T-helper 17 cell (primary cell): Measurements from ENCODE around the gene UBE2R2. TPM values are rescaled to one million over a fixed set of nuclear protein-coding genes. Genes with fewer than 3 reads are reported as not detected.
"Not testable (repeated sequence)": the region's sequence is repeated elsewhere in the genome, so short reads cannot be mapped to it uniquely, and the experiment has no call there.

Experiments used
- ATAC-seq: fragments of 150-1000 bp; cut with Tn5 transposase; 2 replicates; pipeline ENCODE4 v1.10.0; 2021; ENCODE audit warnings: mild to moderate bottlenecking, moderate library complexity
- DNase-seq, 3 donors: peaks; one replicate each; pipeline versions ENCODE4 v3.0.0 to v3.0.0-alpha.2; 2020 to 2021
- H3K9me3 ChIP-seq: one replicate; pipeline ENCODE4 v1.7.0; 2013; ENCODE audit warnings: low read length, mild to moderate bottlenecking; ENCODE audit not compliant: control insufficient read depth, poor library complexity, severe bottlenecking
- H3K27ac Mint-ChIP-seq: one replicate; pipeline ENCODE4 v1.8.0; 2022; ENCODE audit warnings: mild to moderate bottlenecking, moderate library complexity, mixed read lengths
- H3K27me3 Mint-ChIP-seq: one replicate; pipeline ENCODE4 v1.8.0; 2022; ENCODE audit warnings: mixed read lengths
- H3K36me3 Mint-ChIP-seq: one replicate; pipeline ENCODE4 v1.8.0; 2022; ENCODE audit warnings: low read depth, mixed read lengths
- H3K4me1 Mint-ChIP-seq: one replicate; pipeline ENCODE4 v1.8.0; 2022; ENCODE audit warnings: mild to moderate bottlenecking, mixed read lengths
- H3K4me3 Mint-ChIP-seq: one replicate; pipeline ENCODE4 v1.8.0; 2022; ENCODE audit warnings: mild to moderate bottlenecking, moderate library complexity, mixed read lengths
- total RNA-seq, 4 donors: library from RNA in 2 of 4; stranded (reverse) in 2 of 4; gene quantifications; one replicate each; pipeline ENCODE4 v1.2.3 and lab custom pipeline; 2022 to 2026

The UBE2R2 gene
- total RNA-seq, 2 donors from 2014 or later: 26.2 to 27.4 TPM

- not testable (repeated sequence) for H3K9me3 ChIP-seq, H3K36me3 Mint-ChIP-seq, ATAC-seq, H3K27ac Mint-ChIP-seq, DNase-seq, H3K4me1 Mint-ChIP-seq, H3K4me3 Mint-ChIP-seq
- peaks cover 47% of the 10 kb centered on the region for H3K27me3 Mint-ChIP-seq
Observed at GRCh38 chr9:33789429-33789828, 27.5 kb upstream of the UBE2R2 start.

- Mint-ChIP-seq H3K27ac (no peak overlapping the region), H3K4me3 (no peak overlapping the region), H3K27me3 (peaks cover 51% of the 10 kb centered on the region), H3K36me3 (peaks cover 2% of the 10 kb centered on the region), H3K4me1 (peaks cover 5% of the 10 kb centered on the region)
- no peak for ATAC-seq
- H3K9me3 ChIP-seq: no peaks in the 10 kb centered on the region
- DNase-seq: no peak
Observed at GRCh38 chr9:33791117-33791516, 25.8 kb upstream of the UBE2R2 start.

- not testable (repeated sequence) for DNase-seq, H3K4me1 Mint-ChIP-seq, H3K9me3 ChIP-seq, H3K27ac Mint-ChIP-seq, ATAC-seq, H3K36me3 Mint-ChIP-seq, H3K4me3 Mint-ChIP-seq
- peaks cover 52% of the 10 kb centered on the region for H3K27me3 Mint-ChIP-seq
Observed at GRCh38 chr9:33793496-33793895, 23.5 kb upstream of the UBE2R2 start.

- Mint-ChIP-seq H3K36me3 (peaks cover 8% of the 10 kb centered on the region), H3K27ac (no peak overlapping the region)
- ATAC-seq: peak; percentile 60
Observed at GRCh38 chr9:33794560-33794959, 22.4 kb upstream of the UBE2R2 start.

GRCh38 chr9:33795281-33795680, 21.7 kb upstream of the UBE2R2 start, which contains the start of gene PRSS3:
PRSS3 (plus strand) TSS chr9:33795561; CDS start chr9:33795574, 13 bp downstream.
- Mint-ChIP-seq H3K27me3 (peaks cover 69% of the 10 kb centered on the region), H3K4me1 (peaks cover 5% of the 10 kb centered on the region), H3K27ac (peak within 1 kb of the TSS; percentile 53), H3K36me3 (peaks cover 8% of the 10 kb centered on the region), H3K4me3 (no peak within 1 kb of the TSS)
- ATAC-seq: no peak
- peaks cover 2% of the 10 kb centered on the region for H3K9me3 ChIP-seq
- DNase-seq: no peak

More at GRCh38 chr9:33794560-33794959, 22.4 kb upstream of the UBE2R2 start:
- H3K4me1 Mint-ChIP-seq: peaks cover 5% of the 10 kb centered on the region
- peaks cover 2% of the 10 kb centered on the region for H3K9me3 ChIP-seq
- peaks cover 62% of the 10 kb centered on the region for H3K27me3 Mint-ChIP-seq
- H3K4me3 Mint-ChIP-seq: no peak overlapping the region
- no peak for DNase-seq

- Mint-ChIP-seq H3K27ac (peak overlapping the region; percentile 53), H3K4me1 (peaks cover 5% of the 10 kb centered on the region), H3K4me3 (no peak overlapping the region), H3K36me3 (peaks cover 8% of the 10 kb centered on the region), H3K27me3 (peaks cover 74% of the 10 kb centered on the region)
- peaks cover 2% of the 10 kb centered on the region for H3K9me3 ChIP-seq
- ATAC-seq: no peak
- DNase-seq: no peak
Observed at GRCh38 chr9:33795819-33796218, 21.1 kb upstream of the UBE2R2 start.

- H3K9me3 ChIP-seq, H3K36me3 Mint-ChIP-seq, H3K4me1 Mint-ChIP-seq, H3K4me3 Mint-ChIP-seq, ATAC-seq, DNase-seq, H3K27ac Mint-ChIP-seq: not testable (repeated sequence)
- H3K27me3 Mint-ChIP-seq: peaks cover 75% of the 10 kb centered on the region
Observed at GRCh38 chr9:33796679-33797078, 20.3 kb upstream of the UBE2R2 start.

GRCh38 chr9:33797837-33798236, 19.1 kb upstream of the UBE2R2 start:
- Mint-ChIP-seq H3K36me3 (peaks cover 8% of the 10 kb centered on the region), H3K27ac (no peak overlapping the region), H3K4me3 (no peak overlapping the region), H3K27me3 (peaks cover 69% of the 10 kb centered on the region), H3K4me1 (peaks cover 5% of the 10 kb centered on the region)
- ATAC-seq (no peak), DNase-seq (no peak)
- H3K9me3 ChIP-seq: peaks cover 2% of the 10 kb centered on the region

GRCh38 chr9:33798545-33798944, 18.4 kb upstream of the UBE2R2 start:
- no peak overlapping the region for H3K27ac Mint-ChIP-seq
- no peak for DNase-seq
- H3K4me3 Mint-ChIP-seq: no peak overlapping the region
- ATAC-seq: no peak
- H3K9me3 ChIP-seq: peaks cover 2% of the 10 kb centered on the region
- H3K36me3 Mint-ChIP-seq: peaks cover 8% of the 10 kb centered on the region
- peaks cover 75% of the 10 kb centered on the region for H3K27me3 Mint-ChIP-seq
- H3K4me1 Mint-ChIP-seq: peaks cover 5% of the 10 kb centered on the region

GRCh38 chr9:33799928-33800704, 16.8 kb upstream of the UBE2R2 start:
- no peak for DNase-seq
- no peak for ATAC-seq
- H3K27ac Mint-ChIP-seq: no peak overlapping the region
- H3K27me3 Mint-ChIP-seq: peaks cover 64% of the 10 kb centered on the region
- H3K4me1 Mint-ChIP-seq: no peaks in the 10 kb centered on the region
- H3K36me3 Mint-ChIP-seq: peaks cover 8% of the 10 kb centered on the region
- no peak overlapping the region for H3K4me3 Mint-ChIP-seq
- H3K9me3 ChIP-seq: peaks cover 2% of the 10 kb centered on the region

GRCh38 chr9:33800886-33801285, 16.1 kb upstream of the UBE2R2 start:
- Mint-ChIP-seq H3K4me3 (no peak overlapping the region), H3K4me1 (no peaks in the 10 kb centered on the region), H3K27me3 (peaks cover 56% of the 10 kb centered on the region), H3K36me3 (peaks cover 6% of the 10 kb centered on the region), H3K27ac (no peak overlapping the region)
- DNase-seq (no peak), ATAC-seq (no peak)
- peaks cover 2% of the 10 kb centered on the region for H3K9me3 ChIP-seq

GRCh38 chr9:33801943-33802500, 14.9 kb upstream of the UBE2R2 start:
- DNase-seq, H3K9me3 ChIP-seq, H3K4me1 Mint-ChIP-seq, H3K27ac Mint-ChIP-seq, H3K4me3 Mint-ChIP-seq, H3K36me3 Mint-ChIP-seq, ATAC-seq: not testable (repeated sequence)
- peaks cover 49% of the 10 kb centered on the region for H3K27me3 Mint-ChIP-seq

- not testable (repeated sequence) for DNase-seq, H3K4me1 Mint-ChIP-seq, ATAC-seq, H3K4me3 Mint-ChIP-seq, H3K36me3 Mint-ChIP-seq, H3K27ac Mint-ChIP-seq, H3K9me3 ChIP-seq
- H3K27me3 Mint-ChIP-seq: peaks cover 33% of the 10 kb centered on the region
Observed at GRCh38 chr9:33804196-33804595, 12.8 kb upstream of the UBE2R2 start.

GRCh38 chr9:33807156-33807555, 9.8 kb upstream of the UBE2R2 start:
- ATAC-seq, H3K36me3 Mint-ChIP-seq, H3K4me1 Mint-ChIP-seq, H3K27ac Mint-ChIP-seq, H3K4me3 Mint-ChIP-seq, H3K9me3 ChIP-seq, DNase-seq: not testable (repeated sequence)
- peaks cover 25% of the 10 kb centered on the region for H3K27me3 Mint-ChIP-seq
